Esophagus squamous epithelium (tissue), 4 donors: ENCODE data around the gene SRGAP3.

ENCODE experiments used
- CTCF ChIP-seq, 6 experiments: fragments of 450-650 bp in 4 of 6; fragments of 200-600 bp in 2 of 6; sonication (generic) in 2 of 6; IDR thresholded peaks; one replicate each; pipeline ENCODE4 v1.5.1; 2016 to 2019; ENCODE audit warnings: antibody characterized with exemption in 6 of 6, mild to moderate bottlenecking in 4 of 6, moderate library complexity in 4 of 6
- POLR2A ChIP-seq, 4 donors: fragments of 450-650 bp; IDR thresholded peaks; one replicate each; pipeline ENCODE4 v1.6.1; 2017; ENCODE audit warnings: antibody characterized with exemption in 4 of 4, mild to moderate bottlenecking in 4 of 4, moderate library complexity in 3 of 4

DNA sequence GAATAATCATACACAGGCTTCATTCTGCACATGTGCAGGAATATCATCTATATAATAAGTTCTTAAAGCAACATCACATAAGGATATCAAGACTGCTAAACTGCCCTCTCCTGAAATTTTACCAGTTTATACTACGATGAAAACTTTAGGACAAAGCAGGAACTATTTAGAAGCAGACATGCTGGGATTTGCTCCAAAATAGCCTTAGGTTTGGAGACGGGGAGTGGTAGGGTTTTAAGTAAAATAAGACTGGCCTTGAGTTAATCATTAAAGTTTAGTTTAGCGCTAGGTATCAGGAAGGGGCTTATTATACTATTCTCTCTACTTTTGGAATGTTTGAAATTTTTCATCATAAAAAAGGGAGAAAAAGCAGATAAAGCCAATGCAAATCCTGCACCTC, 115.8 kb downstream of the SRGAP3 start:
- TF ChIP-seq CTCF (IDR thresholded peaks at IDR 0.05) (no peak), POLR2A (IDR thresholded peaks at IDR 0.05) (no peak)
